HG03460 (cell line): ENCODE data around the gene STXBP4.

Experiments used
- ATAC-seq: cut with Tn5 transposase; IDR thresholded peaks from one replicate; pipeline ENCODE4 v1.9.1; 2021; ENCODE audit not compliant: unreplicated experiment

STXBP4 gene

DNA sequence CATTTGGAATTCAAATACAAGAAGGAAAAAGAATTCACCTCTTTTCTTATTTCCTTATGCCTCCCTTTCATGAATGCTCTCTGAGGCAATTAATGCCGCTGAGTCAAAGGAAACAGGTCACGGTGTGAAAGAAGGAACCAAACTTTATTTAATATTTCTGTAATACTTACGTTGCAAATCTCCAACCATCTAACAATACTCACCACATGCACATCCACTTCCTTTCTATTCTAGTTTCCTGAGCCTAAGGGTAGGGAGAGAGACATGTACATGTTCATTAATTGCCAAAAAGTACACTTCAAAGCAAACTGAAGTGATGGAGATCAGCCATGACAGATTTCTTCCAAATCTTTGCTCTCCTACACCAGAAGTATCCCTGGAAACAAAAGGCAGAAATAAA, 248.3 kb downstream of the STXBP4 start:
- no peak for ATAC-seq

DNA sequence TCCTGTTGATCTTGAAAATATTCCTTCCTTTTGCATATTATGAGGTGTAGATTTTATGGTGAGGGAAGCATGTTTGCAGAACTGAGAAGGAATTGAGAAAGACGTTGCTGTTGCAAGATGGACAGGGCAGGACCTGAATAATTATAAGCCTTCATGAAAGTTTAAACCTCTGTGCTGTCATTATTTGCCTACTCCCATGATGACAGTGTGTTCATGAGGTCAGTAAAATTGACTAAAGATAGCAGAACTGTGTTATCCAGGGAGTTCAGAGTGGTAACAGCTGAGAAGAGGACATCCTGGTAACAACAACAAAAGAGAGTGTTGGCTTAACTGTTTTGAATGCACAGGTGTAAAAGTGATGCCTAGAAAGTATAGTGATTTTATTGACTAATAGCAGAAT, 250.9 kb downstream of the STXBP4 start:
- ATAC-seq = no peak

DNA sequence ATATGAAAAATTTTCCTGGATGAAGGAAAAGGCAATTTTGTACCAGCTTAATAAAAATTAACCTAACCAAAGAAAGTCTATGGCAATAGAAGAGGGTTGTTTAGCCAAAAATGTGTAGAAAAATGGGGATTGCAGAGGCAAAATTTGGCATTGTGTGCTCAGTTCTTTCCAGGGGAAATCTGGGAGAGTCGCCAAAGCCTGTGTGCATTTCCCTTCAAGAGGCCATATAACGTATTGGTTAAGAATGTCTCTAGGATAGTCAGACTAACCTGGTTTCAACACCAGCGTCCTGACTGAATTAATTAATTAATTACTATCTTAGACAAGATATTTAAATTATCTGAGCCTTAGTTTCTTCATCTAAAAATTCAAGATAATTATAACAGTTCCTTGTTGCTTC, 251.4 kb downstream of the STXBP4 start:
- ATAC-seq = no peak
